H1 (cell line): ENCODE results near the gene COL4A1. TPM values are rescaled to one million over a fixed set of nuclear protein-coding genes. Genes with fewer than 3 reads are reported as not detected.

Source experiments
- CTCF ChIA-PET: fragments of 300-600 bp; sonication (Branson Sonifier 250); formaldehyde crosslinking; loops from one replicate; lab custom pipeline; 2021; ENCODE audit not compliant: partially characterized antibody; lab: Charles Lee
- POLR2A ChIA-PET: fragments of 300-600 bp; sonication (Branson Sonifier 250); formaldehyde crosslinking; loops from one replicate; lab custom pipeline; 2021; ENCODE audit warnings: inconsistent platforms; ENCODE audit not compliant: partially characterized antibody; lab: Charles Lee
- DNase-seq, 2 experiments: peaks; one replicate each; pipeline versions ENCODE4 v3.0.0 to v3.0.0-alpha.2; 2010 to 2022; ENCODE audit warnings: low spot score in 2 of 2, low read depth in 1 of 2, mixed read lengths in 1 of 2
- FAIRE-seq: peaks from 2 replicates; lab custom pipeline; 2011; peaks lifted over from hg19 to GRCh38; lab: Jason Lieb, UNC
- H2AFZ ChIP-seq: 2 replicates; pipeline ENCODE4 v1.8.1; 2012; ENCODE audit warnings: low read length, inconsistent platforms
- H2AK5ac ChIP-seq: 2 replicates; pipeline ENCODE4 v1.6.1; 2013; ENCODE audit warnings: low read depth, low read length
- H2BK120ac ChIP-seq: replicated peaks from 2 replicates; pipeline ENCODE3; 2013; ENCODE audit warnings: low read depth, low read length, inconsistent platforms
- H2BK12ac ChIP-seq: 2 replicates; pipeline ENCODE4 v1.6.1; 2013; ENCODE audit warnings: low read depth, low read length
- H2BK15ac ChIP-seq: 2 replicates; pipeline ENCODE4 v1.6.1; 2013; ENCODE audit warnings: low read length
- H2BK20ac ChIP-seq: 2 replicates; pipeline ENCODE4 v1.6.1; 2013; ENCODE audit warnings: low read length
- H2BK5ac ChIP-seq: 2 replicates; pipeline ENCODE4 v1.6.1; 2013; ENCODE audit warnings: low read depth, low read length
- H3K14ac ChIP-seq: 2 replicates; pipeline ENCODE4 v1.6.1; 2013; ENCODE audit warnings: inconsistent platforms; ENCODE audit not compliant: insufficient read length
- H3K18ac ChIP-seq: 2 replicates; pipeline ENCODE4 v1.6.1; 2013; ENCODE audit warnings: low read length; ENCODE audit errors: extremely low read depth
- H3K23ac ChIP-seq: 2 replicates; pipeline ENCODE4 v1.6.1; 2013; ENCODE audit warnings: inconsistent platforms; ENCODE audit not compliant: insufficient read length
- H3K23me2 ChIP-seq: 2 replicates; pipeline ENCODE4 v1.6.1; 2013; ENCODE audit warnings: low read depth, low read length
- H3K27ac ChIP-seq: 2 replicates; pipeline ENCODE4 v1.6.1; 2011; ENCODE audit warnings: low read depth, low read length, inconsistent platforms
- H3K27me3 ChIP-seq, 4 experiments: replicated peaks in 1 of 4; 1 replicate in 1 of 4; 2 replicates in 3 of 4; pipeline versions ENCODE4 v1.6.1 to v1.8.1; 2011 to 2013; ENCODE audit warnings: low read length in 3 of 4, mild to moderate bottlenecking in 3 of 4, inconsistent platforms in 2 of 4, mixed read lengths in 2 of 4, moderate library complexity in 1 of 4; ENCODE audit not compliant: control insufficient read depth in 3 of 4, insufficient read depth in 3 of 4; ENCODE audit errors: extremely low read depth in 1 of 4
- H3K36me3 ChIP-seq, 4 experiments: 2 replicates each; pipeline versions ENCODE4 v1.6.1 to v1.8.1; 2011 to 2013; ENCODE audit warnings: mild to moderate bottlenecking in 4 of 4, low read length in 3 of 4, moderate library complexity in 2 of 4, control low read depth in 1 of 4, inconsistent platforms in 1 of 4; ENCODE audit not compliant: insufficient read depth in 4 of 4, control insufficient read depth in 2 of 4
- H3K4ac ChIP-seq: replicated peaks from 2 replicates; pipeline ENCODE3; 2013; ENCODE audit warnings: low read length, low read depth, mixed read lengths, inconsistent platforms; ENCODE audit not compliant: insufficient read length
- H3K4me1 ChIP-seq, 4 experiments: replicated peaks in 1 of 4; 1 replicate in 1 of 4; 2 replicates in 3 of 4; pipeline versions ENCODE4 v1.6.1 to v1.8.1; 2011 to 2013; ENCODE audit warnings: low read length in 3 of 4, inconsistent platforms in 2 of 4, mixed read lengths in 1 of 4; ENCODE audit not compliant: insufficient read depth in 4 of 4, control insufficient read depth in 3 of 4
- H3K4me2 ChIP-seq, 2 experiments: 2 replicates each; pipeline versions ENCODE4 v1.6.1 to v1.8.1; 2011 to 2013; ENCODE audit warnings: low read depth in 2 of 2, low read length in 2 of 2, control low read depth in 1 of 2, inconsistent platforms in 1 of 2, mild to moderate bottlenecking in 1 of 2; ENCODE audit not compliant: insufficient read depth in 1 of 2
- H3K4me3 ChIP-seq, 4 experiments: fragments of 200-600, 300-600 bp in 1 of 4; sonication (generic), shearing (Covaris generic), sonication (Bioruptor Twin) in 1 of 4; 2 replicates each; pipeline versions ENCODE4 v1.5.1 to v1.8.1; 2011 to 2016; ENCODE audit warnings: low read length in 4 of 4, low read depth in 3 of 4, control low read depth in 2 of 4, inconsistent platforms in 2 of 4, mild to moderate bottlenecking in 2 of 4, mixed read lengths in 1 of 4, moderate library complexity in 1 of 4; ENCODE audit not compliant: insufficient read depth in 2 of 4; ENCODE audit errors: extremely low read depth in 1 of 4
- H3K56ac ChIP-seq: replicated peaks from 2 replicates; pipeline ENCODE3; 2013; ENCODE audit warnings: low read depth, mild to moderate bottlenecking, mixed read lengths, low read length, inconsistent platforms; ENCODE audit not compliant: insufficient read length
- H3K79me1 ChIP-seq: 2 replicates; pipeline ENCODE4 v1.6.1; 2013; ENCODE audit warnings: low read depth, low read length, control low read depth
- H3K79me2 ChIP-seq, 2 experiments: 2 replicates each; pipeline versions ENCODE4 v1.6.1 to v1.8.1; 2012 to 2013; ENCODE audit warnings: low read length in 2 of 2, mild to moderate bottlenecking in 2 of 2, inconsistent platforms in 1 of 2; ENCODE audit not compliant: insufficient read depth in 2 of 2, control insufficient read depth in 1 of 2
- H3K9ac ChIP-seq, 4 experiments: replicated peaks in 1 of 4; 1 replicate in 1 of 4; 2 replicates in 3 of 4; pipeline versions ENCODE4 v1.6.1 to v1.8.1; 2011 to 2013; ENCODE audit warnings: low read depth in 3 of 4, low read length in 3 of 4, control low read depth in 2 of 4, mild to moderate bottlenecking in 2 of 4, moderate library complexity in 2 of 4, inconsistent platforms in 1 of 4; ENCODE audit errors: extremely low read depth in 1 of 4
- H3K9me3 ChIP-seq, 2 experiments: 2 replicates each; pipeline versions ENCODE4 v1.6.1 to v1.8.1; 2012 to 2013; ENCODE audit warnings: mild to moderate bottlenecking in 2 of 2, moderate library complexity in 2 of 2, control low read depth in 1 of 2, inconsistent platforms in 1 of 2, low read depth in 1 of 2, low read length in 1 of 2, mixed read lengths in 1 of 2; ENCODE audit not compliant: insufficient read depth in 2 of 2
- H4K20me1 ChIP-seq, 2 experiments: replicated peaks in 1 of 2; 2 replicates each; pipeline versions ENCODE3 to v1.8.1; 2011 to 2013; ENCODE audit warnings: inconsistent platforms in 2 of 2, low read length in 2 of 2, mild to moderate bottlenecking in 1 of 2; ENCODE audit not compliant: insufficient read depth in 2 of 2, control insufficient read depth in 1 of 2
- H4K5ac ChIP-seq: 2 replicates; pipeline ENCODE4 v1.6.1; 2013; ENCODE audit warnings: low read length, low read depth, mixed read lengths, inconsistent platforms; ENCODE audit not compliant: insufficient read length
- H4K8ac ChIP-seq: 2 replicates; pipeline ENCODE4 v1.8.0; 2013; ENCODE audit warnings: mild to moderate bottlenecking, moderate library complexity, low read length, inconsistent platforms; ENCODE audit not compliant: insufficient read depth; ENCODE audit errors: extremely low read depth
- H4K91ac ChIP-seq: replicated peaks from 2 replicates; pipeline ENCODE3; 2013; ENCODE audit warnings: low read length, mixed read lengths, inconsistent platforms; ENCODE audit not compliant: insufficient read length
- HDAC2 ChIP-seq, 2 experiments: fragments of 300-600 bp in 1 of 2; sonication (generic) in 1 of 2; IDR thresholded peaks; 2 replicates each; pipeline ENCODE4 v1.6.1; 2011 to 2012; ENCODE audit warnings: low read depth in 2 of 2, low read length in 2 of 2, mild to moderate bottlenecking in 2 of 2, moderate library complexity in 2 of 2, borderline replicate concordance in 1 of 2, inconsistent platforms in 1 of 2
- WGBS, 2 experiments: shearing (Covaris generic) in 1 of 2; methylation state at CpG; one replicate each; pipeline versions ENCODE4 v1.1.6 to v1.1.7; 2013 to 2015; ENCODE audit warnings: low lambda C conversion rate in 2 of 2, mixed read lengths in 2 of 2, inconsistent platforms in 1 of 2, low coverage in 1 of 2, missing lambda C conversion rate in 1 of 2; ENCODE audit not compliant: insufficient replicate concordance in 2 of 2, insufficient coverage in 1 of 2, insufficient read length in 1 of 2; ENCODE audit errors: extremely low coverage in 1 of 2, missing lambda C conversion rate in 1 of 2; 5-methylcytosine and 5-hydroxymethylcytosine counted together
- polyA plus RNA-seq, 7 experiments: library from polyadenylated mRNA; depleted of rRNA in 3 of 7; stranded (reverse) in 5 of 7; unstranded in 2 of 7; fragments of >200 nt in 5 of 7; fragments of 200-250 nt in 2 of 7; gene quantifications; 1 replicate in 5 of 7; 2 replicates in 1 of 7; 4 replicates in 1 of 7; pipeline versions ENCODE4 v1.2.1 to v1.2.3, GENCODE V29; 2011 to 2013; ENCODE audit warnings: missing spikeins in 2 of 7, mixed read lengths in 2 of 7
- total RNA-seq: library from RNA; stranded (reverse); fragmentation: NEBNext Ultra II Directional; extraction: Animal tissue kit (Norgen Biotek cat#: 25700); gene quantifications from 2 replicates; pipeline ENCODE4 v1.2.1, GENCODE V29; 2021

Gene COL4A1
- total and polyA plus RNA-seq, 2 of the 8 experiments (the other 6 are each of a cell fraction or from before 2014, with no cell fraction given) = 30.7 to 82.0 TPM

GRCh38 chr13:110268061-110268460 lies 38.9 kb downstream of the COL4A1 start:
- no peaks in the 10 kb centered on the region for H3K23me2 ChIP-seq
- POLR2A ChIA-PET = interaction anchor here (1.1 kb wide), 2 partner anchors 41 to 60 kb away, joined by 3 to 4 read pairs; no protein-coding TSS in a partner anchor
- TF ChIP-seq HDAC2 (IDR thresholded peaks at IDR 0.05; ENCODE audit: borderline replicate concordance in 1 of 2, low read depth in 2 of 2, low read length in 2 of 2) = no peak

More at GRCh38 chr13:110268061-110268460, 38.9 kb downstream of the COL4A1 start:
- H4K8ac ChIP-seq = no peak overlapping the region
- H3K79me1 ChIP-seq = peaks cover 10% of the 10 kb centered on the region
- H3K27me3 ChIP-seq = no peaks in the 10 kb centered on the region; a peak in 1 of 7 replicates
- no peak overlapping the region for H2BK12ac ChIP-seq
- H4K5ac ChIP-seq = no peak overlapping the region
- no peak overlapping the region for H3K27ac ChIP-seq
- H2AK5ac ChIP-seq = no peak overlapping the region
- H3K23ac ChIP-seq = no peak overlapping the region
- H2BK120ac ChIP-seq = no peak overlapping the region
- no peaks in the 10 kb centered on the region for H3K36me3 ChIP-seq
- no peak overlapping the region for H3K18ac ChIP-seq
- H3K4me1 ChIP-seq = peaks cover 11 to 28% (median 16%) of the 10 kb centered on the region in 4 experiments
- no peak overlapping the region for H2BK20ac ChIP-seq
- no peak for FAIRE-seq
- CTCF ChIA-PET = interaction anchor here (0.7 to 3.1 kb wide), 13 partner anchors 8 to 144 kb away, joined by 3 to 18 read pairs (median 4); partner anchors contain the start of genes COL4A1 and COL4A2
- H3K4me3 ChIP-seq = no peak overlapping the region
- peak in 1 of 2 experiments; percentile 34 for DNase-seq
- H3K14ac ChIP-seq = no peak overlapping the region
- 89% methylated on average over 6 of the region's 6 CpGs; no CpG with 5 or more reads in 1 of the 2 experiments for WGBS, 2 experiments
- H2BK15ac ChIP-seq = no peak overlapping the region
- H3K9me3 ChIP-seq = no peaks in the 10 kb centered on the region
- no peak overlapping the region for H2AFZ ChIP-seq
- H4K91ac ChIP-seq = no peak overlapping the region
- no peak overlapping the region; a peak in 1 of 4 replicates for H3K4me2 ChIP-seq
- H4K20me1 ChIP-seq = no peaks in the 10 kb centered on the region
- no peak overlapping the region for H3K9ac ChIP-seq
- no peak overlapping the region for H2BK5ac ChIP-seq
- H3K56ac ChIP-seq = no peak overlapping the region
- no peak overlapping the region for H3K4ac ChIP-seq
- peaks cover 0 to 6% of the 10 kb centered on the region in 2 experiments; a peak in 2 of 4 replicates for H3K79me2 ChIP-seq
